ENCODE measurements around the gene ZNF76.

The ZNF76 gene

DNA sequence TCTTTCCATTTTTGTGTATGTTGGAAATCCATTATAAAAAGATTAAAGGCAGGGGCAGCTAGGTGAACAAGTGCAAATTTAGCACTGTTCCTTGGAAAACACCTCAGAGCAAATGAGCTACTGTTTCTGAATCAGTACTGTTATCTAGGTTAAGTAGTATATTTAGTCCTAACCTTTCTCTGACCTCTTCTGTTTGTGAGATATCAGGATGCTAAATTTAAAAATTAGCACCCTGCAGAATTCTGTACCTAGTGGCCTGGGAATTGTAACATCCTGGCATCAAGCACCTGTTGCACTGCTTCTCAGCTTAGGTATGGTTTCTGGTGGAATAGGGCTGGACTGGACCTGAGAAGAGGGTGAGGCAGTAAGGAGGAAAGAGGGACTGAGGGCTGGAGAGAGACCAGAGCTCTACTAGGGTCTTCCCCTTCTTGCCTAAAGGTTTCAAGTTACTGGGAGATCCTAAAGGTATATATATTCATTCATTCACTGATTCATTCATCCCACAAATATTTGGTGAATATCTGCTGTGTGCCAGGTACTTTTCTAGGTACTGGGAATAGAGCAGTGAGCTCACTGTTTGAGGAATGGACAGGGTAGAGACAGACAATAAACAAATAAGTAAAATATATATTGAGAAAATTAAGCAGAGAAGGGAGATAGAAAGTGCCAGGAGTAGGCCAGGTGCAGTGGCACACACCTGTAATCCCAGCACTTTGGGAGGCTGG lies 5.2 kb downstream of the ZNF76 start:
- TF ChIP-seq, protein P1, sequence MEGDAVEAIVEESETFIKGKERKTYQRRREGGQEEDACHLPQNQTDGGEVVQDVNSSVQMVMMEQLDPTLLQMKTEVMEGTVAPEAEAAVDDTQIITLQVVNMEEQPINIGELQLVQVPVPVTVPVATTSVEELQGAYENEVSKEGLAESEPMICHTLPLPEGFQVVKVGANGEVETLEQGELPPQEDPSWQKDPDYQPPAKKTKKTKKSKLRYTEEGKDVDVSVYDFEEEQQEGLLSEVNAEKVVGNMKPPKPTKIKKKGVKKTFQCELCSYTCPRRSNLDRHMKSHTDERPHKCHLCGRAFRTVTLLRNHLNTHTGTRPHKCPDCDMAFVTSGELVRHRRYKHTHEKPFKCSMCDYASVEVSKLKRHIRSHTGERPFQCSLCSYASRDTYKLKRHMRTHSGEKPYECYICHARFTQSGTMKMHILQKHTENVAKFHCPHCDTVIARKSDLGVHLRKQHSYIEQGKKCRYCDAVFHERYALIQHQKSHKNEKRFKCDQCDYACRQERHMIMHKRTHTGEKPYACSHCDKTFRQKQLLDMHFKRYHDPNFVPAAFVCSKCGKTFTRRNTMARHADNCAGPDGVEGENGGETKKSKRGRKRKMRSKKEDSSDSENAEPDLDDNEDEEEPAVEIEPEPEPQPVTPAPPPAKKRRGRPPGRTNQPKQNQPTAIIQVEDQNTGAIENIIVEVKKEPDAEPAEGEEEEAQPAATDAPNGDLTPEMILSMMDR (IDR thresholded peaks at IDR 0.05; ENCODE audit: insufficient read depth, low read depth, low read length, missing control alignments) = no peak
- DNase-seq (ENCODE audit: low read depth) = no peak
- H3K4me3 ChIP-seq (ENCODE audit: low read length) = no peak overlapping the region

DNA sequence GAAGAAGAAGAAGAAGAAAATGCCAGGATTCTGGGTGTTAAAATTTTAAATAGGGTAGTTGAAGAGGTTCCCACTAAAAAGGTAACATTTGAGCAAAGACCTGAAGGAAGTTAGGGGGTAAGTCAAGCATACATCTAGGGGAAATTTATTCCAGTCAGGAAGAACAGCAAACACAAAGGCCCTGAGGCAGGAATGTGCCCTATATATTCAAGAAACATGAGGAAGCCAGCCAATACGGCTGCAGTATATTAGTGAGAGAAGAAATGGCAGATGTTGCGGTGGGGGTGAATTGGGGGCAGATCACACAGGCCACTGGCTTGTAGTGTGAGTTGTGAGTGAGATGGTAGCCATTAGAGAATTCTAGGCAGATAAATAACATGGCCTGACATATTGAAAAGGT lies 6.0 kb downstream of the ZNF76 start:
- no peak overlapping the region for H3K4me3 ChIP-seq (ENCODE audit: low read length)
- DNase-seq (ENCODE audit: low read depth) = no peak
- TF ChIP-seq, protein P1 (IDR thresholded peaks at IDR 0.05; ENCODE audit: insufficient read depth, low read depth, low read length, missing control alignments) = no peak

DNA sequence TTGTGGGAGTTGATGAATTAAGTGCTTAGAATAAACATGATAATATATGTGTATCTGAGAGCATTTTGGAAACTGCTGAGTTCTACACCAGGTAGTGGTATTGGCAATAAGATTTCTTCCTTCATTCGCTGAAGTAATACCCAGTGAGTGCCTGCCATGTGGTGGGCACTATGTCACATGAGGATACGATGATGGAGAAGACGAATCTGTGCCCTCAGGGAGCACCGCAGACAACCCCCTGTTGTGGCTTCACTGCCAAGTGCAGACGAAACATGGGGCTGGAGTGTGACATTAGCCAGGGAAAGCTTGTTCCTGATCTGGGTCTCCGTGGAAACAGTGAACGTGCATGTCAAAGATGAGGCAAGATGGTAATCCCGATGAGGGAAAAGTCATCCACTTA lies 7.9 kb downstream of the ZNF76 start:
- H3K4me3 ChIP-seq (ENCODE audit: low read length) = no peak overlapping the region
- TF ChIP-seq, protein P1 (IDR thresholded peaks at IDR 0.05; ENCODE audit: insufficient read depth, low read depth, low read length, missing control alignments) = no peak
- DNase-seq (ENCODE audit: low read depth) = no peak

DNA sequence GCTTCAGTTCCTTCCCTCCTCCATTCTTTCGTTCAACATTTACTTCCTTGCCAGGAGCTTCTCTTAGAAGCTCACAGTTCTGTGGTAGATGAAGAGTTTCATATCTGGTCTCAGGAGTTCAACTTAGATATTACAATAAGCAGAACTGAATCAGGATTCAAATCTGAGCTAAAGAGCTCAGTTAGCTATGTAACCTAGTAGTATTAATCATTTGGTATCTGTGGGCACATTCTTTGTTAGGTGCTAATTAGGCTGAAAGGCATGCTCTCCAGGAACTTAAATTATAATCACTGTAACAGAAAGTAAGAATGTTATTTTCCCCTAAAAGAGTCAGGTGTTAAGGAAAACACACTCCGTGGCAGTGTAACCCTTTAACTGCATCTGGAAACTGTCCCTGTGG lies 8.4 kb downstream of the ZNF76 start:
- no peak for DNase-seq (ENCODE audit: low read depth)
- no peak overlapping the region for H3K4me3 ChIP-seq (ENCODE audit: low read length)
- TF ChIP-seq, protein P1 (IDR thresholded peaks at IDR 0.05; ENCODE audit: insufficient read depth, low read depth, low read length, missing control alignments) = no peak

DNA sequence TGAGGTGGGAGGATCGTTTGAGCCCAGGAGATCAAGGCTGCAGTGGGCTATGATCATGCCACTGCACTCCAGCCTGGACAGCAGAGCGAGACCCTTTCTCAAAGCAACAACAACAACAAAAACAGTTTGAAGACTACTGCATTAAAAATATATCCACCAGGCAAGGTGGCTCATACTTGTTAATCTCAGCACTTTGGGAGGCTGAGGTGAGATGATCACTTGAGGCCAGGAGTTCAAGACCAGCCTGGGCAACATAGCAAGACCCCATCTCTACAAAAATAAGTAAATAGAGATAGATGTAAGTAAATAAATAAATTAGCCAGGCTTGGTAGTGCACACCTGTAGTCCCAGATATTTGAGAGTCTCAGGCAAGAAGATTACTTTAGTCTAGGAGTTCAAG lies 12.5 kb downstream of the ZNF76 start:
- TF ChIP-seq, protein P1 (IDR thresholded peaks at IDR 0.05; ENCODE audit: insufficient read depth, low read depth, low read length, missing control alignments) = no peak
- no peak overlapping the region for H3K4me3 ChIP-seq (ENCODE audit: low read length)
- DNase-seq (ENCODE audit: low read depth) = no peak

DNA sequence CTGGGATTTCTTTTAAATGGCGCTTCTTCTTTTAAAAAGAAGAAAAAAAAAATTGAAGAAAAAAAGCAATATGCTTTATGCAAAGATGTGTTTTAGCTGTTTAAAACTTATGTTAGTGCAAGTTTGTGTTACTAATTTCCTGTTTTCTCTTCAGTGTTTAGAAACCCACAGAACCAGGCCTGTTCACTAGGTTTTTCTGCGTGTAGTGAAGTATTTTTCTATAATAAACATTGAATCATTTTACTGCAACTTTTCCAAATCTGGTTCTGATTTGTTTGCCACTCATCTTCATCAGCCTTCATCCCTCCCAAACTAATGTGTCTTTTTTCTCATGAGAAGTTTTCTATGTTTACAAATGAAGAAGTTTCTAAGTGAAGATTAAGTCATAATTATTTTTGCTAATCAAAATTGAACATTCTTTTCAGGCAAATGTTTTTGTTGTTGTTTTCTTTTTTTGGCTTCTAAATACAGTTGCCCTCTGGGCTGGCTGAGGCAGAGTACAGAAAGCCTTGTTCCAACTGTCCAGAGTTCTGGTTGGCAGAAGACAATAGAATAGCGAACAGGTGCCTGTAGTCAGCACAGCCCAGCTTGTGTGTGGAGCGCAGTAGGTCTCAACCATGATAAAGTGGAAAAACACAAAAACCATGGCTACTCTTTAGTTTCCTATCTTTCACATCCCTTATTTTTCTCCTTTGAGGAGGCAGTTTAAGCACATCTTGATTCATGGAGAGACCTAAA lies 14.5 kb downstream of the ZNF76 start:
- TF ChIP-seq, protein P1 (IDR thresholded peaks at IDR 0.05; ENCODE audit: insufficient read depth, low read depth, low read length, missing control alignments) = no peak
- DNase-seq (ENCODE audit: low read depth) = no peak
- no peak overlapping the region for H3K4me3 ChIP-seq (ENCODE audit: low read length)
